ENCODE results near the gene IL1B.
A peak's percentile ranks its signal among the peaks of the same experiment; 100 is the strongest.

The IL1B gene

DNA sequence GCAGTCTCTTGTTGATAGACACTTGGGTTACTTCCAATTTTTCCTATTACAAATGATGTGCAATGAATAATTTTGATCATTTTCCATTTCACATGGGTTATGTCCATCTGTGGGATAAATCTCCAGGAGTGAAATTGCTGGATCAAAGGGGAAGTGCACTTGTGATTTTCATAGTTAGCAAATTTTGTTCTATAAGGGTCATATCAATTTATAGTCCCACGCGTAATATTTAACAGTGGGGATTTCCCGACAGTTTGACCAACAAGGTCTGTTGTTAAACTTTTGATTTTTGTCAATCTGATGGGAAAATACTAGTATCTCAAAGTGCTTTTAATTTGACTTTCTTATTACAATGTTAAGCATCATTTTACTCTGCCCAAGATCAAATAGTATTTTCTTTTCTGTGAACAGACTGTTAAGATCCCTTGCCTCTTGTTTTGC lies 8.3 kb downstream of the IL1B start:
- no peak for DNase-seq

- DNase-seq, result no peak
These were observed 8.9 kb downstream of the IL1B start for GRCh38 chr2:112827604-112828185.

GRCh38 chr2:112827009-112827408 lies 9.6 kb downstream of the IL1B start:
- DNase-seq, result no peak

- no peak for DNase-seq
These were observed 10.9 kb downstream of the IL1B start for GRCh38 chr2:112825706-112826105.

DNA sequence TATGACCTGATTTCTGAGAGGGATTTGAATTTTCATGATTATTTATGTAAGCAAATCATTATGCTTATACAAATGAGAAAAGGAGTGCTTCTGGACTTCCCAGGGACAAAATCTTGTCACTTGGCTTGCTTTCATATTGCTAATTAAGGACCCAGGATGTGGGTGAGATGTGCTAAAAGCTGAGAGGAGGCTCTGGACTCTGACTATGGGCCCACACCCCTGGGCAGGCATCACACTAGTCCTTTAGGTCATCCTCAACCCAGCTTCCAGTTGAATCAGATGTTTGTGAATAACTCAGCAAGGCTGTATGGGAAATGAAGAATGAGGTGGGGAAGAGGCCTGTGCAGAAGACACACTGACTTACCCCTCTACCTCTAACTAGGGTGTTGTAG lies 11.9 kb downstream of the IL1B start:
- peak in 1 of 2 experiments; percentile 45 for DNase-seq

DNA sequence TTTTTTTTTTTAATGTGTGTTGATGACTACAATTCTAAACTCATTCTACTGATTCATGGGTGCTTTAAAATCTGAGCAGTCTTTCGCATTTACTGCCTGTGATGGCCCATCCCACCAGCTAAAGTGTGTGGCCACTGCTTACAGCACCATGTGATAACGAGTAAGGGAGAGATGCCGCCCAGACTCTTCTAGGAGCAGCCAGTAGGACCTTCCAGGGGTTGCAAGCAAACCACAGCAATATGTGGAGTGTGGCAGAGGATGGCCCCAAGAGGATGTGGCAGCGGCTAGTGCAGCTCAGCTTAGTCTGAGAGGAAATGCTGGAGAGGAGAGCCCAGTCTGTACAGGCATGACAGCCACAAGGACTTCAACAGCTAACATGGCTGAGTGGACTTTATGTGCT lies 14.9 kb downstream of the IL1B start:
- DNase-seq, result no peak

GRCh38 chr2:112821142-112821541 lies 15.4 kb downstream of the IL1B start:
- DNase-seq, result no peak

- DNase-seq, result no peak
These were observed 16.2 kb downstream of the IL1B start for GRCh38 chr2:112820343-112820742.

- DNase-seq, result no peak
These were observed 17.5 kb downstream of the IL1B start for GRCh38 chr2:112819081-112819480.

DNA sequence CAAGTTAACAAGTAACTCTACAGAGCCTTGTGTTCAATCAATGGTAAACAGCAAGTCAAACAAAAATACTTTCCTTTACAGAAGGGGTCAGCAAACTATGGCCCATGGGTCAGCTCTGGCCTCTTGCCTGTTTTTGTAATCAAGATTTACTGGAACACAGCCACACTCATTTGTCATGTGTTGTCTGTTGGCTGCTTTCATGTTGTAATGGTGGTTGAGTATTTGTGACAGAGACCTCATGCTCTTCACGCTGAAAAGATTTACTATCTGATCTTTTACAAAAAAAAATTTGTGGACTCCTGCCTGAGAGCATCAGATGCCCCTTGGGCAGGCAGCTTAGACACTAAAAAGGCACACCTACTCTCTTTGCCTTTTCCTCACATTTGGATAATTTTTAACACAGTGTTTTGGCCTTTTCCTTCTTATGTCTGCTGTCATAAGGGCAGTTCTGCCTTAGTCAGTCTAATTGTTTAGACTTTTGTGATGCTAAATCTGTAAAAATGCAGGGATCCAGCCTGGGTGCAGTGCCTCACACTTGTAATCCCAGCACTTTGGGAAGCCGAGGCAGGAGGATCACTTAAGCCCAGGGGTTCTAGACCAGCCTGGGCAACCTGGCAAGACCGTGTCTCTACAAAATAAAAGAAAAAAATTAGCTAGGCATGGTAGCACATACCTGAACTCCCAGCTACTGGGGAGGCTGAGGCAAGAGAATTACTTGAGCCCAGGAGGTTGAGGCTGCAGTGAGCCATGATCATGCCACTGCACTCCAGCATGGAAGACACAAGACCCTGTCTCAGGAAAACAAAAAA lies 18.3 kb downstream of the IL1B start:
- DNase-seq, result no peak

DNA sequence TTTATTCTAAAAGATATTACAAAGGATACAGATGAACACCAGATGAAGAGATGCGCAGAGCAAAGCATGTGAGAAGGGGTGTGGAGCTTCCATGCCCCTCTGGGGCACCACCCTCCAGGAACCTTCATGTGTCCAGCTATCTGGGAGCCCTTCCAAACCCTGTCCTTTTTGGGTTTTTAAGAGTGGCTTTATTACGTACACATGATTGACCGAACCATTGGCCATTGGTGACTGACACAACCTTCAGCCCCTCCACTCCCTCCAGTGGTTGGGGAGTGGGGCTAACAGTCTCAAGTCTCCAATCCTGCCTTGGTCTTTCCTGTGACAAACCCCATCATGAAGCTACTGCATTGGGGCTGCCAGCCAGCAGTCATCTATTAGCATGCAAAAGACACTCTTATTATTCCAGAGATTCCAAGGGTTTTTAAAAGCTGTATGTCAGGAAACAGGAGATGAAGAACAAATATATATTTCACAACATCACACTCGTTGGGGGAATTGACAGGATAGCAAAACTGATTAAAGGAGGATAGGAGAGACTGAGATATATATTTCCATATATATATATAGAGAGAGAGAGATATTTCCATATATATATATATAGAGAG lies 19.4 kb downstream of the IL1B start:
- DNase-seq, result no peak

GRCh38 chr2:112814278-112814677 lies 22.3 kb downstream of the IL1B start:
- no peak for DNase-seq

GRCh38 chr2:112813280-112813966 lies 23.2 kb downstream of the IL1B start:
- DNase-seq, result no peak

DNA sequence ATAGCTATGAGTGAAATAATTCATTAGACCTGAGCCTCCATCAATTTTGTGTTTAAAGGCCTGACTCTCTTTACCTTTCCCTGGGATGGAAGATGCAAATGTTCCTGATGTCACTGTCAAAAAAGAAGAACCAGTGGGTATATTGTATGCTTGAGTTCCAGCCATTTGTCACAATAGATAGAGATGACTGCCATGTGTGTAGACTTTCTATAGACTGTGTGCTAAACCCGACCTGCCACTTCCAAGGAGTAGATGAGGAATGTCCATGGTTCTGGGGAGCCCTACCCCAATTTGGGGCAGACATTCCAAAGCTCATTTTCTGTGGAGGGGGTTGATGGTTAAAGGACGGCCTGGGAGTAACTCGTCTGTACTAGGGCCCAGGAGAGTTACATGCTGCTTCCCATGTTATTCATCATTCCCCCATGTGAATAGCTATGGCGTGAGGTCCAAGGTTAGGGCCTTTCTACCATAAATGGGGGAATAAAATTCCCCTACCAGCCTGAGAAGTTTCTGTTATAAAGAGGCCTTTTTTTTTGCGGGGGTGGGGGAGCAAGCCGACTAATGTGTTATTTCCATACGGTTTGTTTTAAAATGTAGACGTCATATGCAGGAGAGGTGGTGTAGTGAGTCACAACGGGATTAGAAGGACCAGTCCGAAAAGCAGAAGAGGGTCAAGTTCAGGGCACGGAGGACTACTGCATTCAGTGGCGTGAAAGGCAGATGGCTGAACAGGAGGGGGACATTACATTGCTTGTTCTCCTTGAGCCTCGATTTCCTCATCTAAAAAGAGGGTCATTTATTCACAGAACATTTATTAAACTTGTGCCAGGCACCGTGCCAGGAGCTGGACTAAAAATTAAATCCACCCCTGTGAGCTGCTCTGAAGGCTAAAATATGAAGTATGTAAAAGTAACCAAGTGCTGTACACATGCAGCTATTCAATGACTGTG lies 24.0 kb downstream of the IL1B start:
- DNase-seq, result no peak

DNA sequence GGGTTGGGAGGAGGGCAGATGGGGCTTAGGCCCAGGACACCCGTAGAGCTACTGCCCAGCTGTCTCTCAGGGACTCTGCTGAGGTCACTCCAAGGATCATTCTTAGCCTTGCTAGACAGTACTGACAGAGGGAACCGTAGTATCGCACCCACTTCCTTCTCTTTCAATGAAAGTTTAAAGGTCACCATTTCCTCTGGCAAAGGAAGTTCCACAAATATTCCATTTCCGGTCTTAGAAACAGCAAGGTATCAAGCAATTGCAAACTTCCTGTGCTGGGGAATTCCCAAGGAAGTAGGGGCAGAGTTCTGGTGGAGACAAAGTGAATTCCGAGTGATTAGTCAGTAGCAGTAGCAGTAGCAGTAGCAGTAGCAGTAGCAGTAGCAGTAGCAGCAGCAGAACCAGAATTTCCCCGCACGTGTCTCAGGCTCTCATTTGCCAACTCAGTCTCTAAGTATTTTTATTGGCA lies 24.7 kb downstream of the IL1B start:
- DNase-seq, result no peak

- no peak for DNase-seq
These were observed 25.2 kb downstream of the IL1B start for GRCh38 chr2:112811276-112811831.

GRCh38 chr2:112809112-112809511 lies 27.5 kb downstream of the IL1B start:
- no peak for DNase-seq

GRCh38 chr2:112807233-112807807 lies 29.3 kb downstream of the IL1B start:
- no peak for DNase-seq

GRCh38 chr2:112805542-112805941 lies 31.0 kb downstream of the IL1B start:
- DNase-seq, result no peak

DNA sequence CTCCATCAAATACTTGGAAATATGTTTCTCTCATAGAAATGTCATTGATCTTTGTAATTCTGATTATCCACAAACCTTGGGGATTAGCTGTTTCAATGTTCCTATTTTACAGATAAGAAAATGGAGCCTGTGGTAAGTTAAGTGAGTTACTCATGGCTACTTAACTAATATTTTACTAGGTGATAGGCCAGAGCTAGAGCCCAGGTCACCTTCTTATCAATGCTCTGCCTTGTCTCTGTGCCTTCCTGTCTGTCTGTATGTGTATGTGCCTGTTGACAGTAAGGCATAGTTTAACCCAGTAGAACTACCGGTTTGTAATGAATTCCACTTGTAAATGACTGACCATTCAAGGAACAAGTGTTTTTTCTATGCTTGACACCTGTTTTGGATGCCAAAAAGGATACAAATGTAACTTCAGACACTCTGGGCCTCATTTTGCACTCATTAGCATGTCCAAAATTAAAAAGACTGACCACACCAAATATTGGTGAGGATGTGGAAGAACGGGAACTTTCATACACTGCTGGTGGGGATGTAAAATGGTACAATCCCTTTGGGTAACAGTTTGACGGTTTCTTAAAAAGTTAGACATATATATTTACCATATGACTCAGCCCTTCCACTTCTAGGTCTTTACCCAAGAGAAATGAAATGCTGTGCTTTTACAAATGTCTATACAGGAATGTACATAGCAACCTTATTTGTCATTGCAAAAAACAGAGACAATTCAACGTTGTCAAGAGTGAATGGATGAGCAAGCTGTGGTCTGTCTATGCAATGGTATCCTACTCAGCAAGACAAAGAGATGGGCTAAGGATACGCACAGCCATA lies 32.7 kb downstream of the IL1B start:
- no peak for DNase-seq

All from NCI-H526 (cell line).